Endothelial cell of umbilical vein (primary cell): ENCODE measurements around the gene METTL21C. TPM values are rescaled to one million over a fixed set of nuclear protein-coding genes. Genes with fewer than 3 reads are reported as not detected.

Experiments
- BruUV-seq: library from RNA; stranded (reverse); fragments of 400-500 nt; replicated peaks from 2 replicates; lab custom pipeline; 2021; lab: Mats Ljungman, UMichigan
- CTCF ChIA-PET: fragments of 300-600, 350-600 bp; sonication (Branson Sonifier 250); formaldehyde crosslinking; loops from one replicate; lab custom pipeline; 2021; ENCODE audit warnings: antibody characterized with exemption, inconsistent platforms; lab: Charles Lee
- POLR2A ChIA-PET: fragments of 300-600, 350-600 bp; sonication (Branson Sonifier 250); formaldehyde crosslinking; loops from one replicate; lab custom pipeline; 2021; ENCODE audit warnings: antibody characterized with exemption, inconsistent platforms; lab: Charles Lee
- DNase-seq: peaks from one replicate; pipeline ENCODE4 v3.0.0-alpha.2; 2011; ENCODE audit warnings: low read depth, low spot score
- FAIRE-seq: peaks from 2 replicates; lab custom pipeline; 2011; peaks lifted over from hg19 to GRCh38; lab: Jason Lieb, UNC
- H2AFZ ChIP-seq: 2 replicates; pipeline ENCODE4 v1.6.0; 2012; ENCODE audit warnings: low read depth, low read length, control low read depth, inconsistent platforms
- H3K27ac ChIP-seq: 2 replicates; pipeline ENCODE4 v1.5.1; 2011; ENCODE audit warnings: low read depth, mild to moderate bottlenecking, control low read depth, low read length, moderate library complexity; ENCODE audit not compliant: insufficient read depth
- H3K27me3 ChIP-seq, 2 experiments: 2 replicates each; pipeline versions ENCODE4 v1.6.0 to v1.6.1; 2011; ENCODE audit warnings: low read length in 2 of 2, mixed read lengths in 1 of 2; ENCODE audit not compliant: control insufficient read depth in 2 of 2, insufficient read depth in 2 of 2
- H3K36me3 ChIP-seq, 2 experiments: 2 replicates in 1 of 2; 3 replicates in 1 of 2; pipeline ENCODE4 v1.5.1; 2011; ENCODE audit warnings: low read length in 2 of 2, mild to moderate bottlenecking in 1 of 2, moderate library complexity in 1 of 2; ENCODE audit not compliant: control insufficient read depth in 2 of 2, insufficient read depth in 2 of 2; ENCODE audit errors: extremely low read depth in 1 of 2
- H3K4me1 ChIP-seq: 3 replicates; pipeline ENCODE4 v1.5.1; 2011; ENCODE audit warnings: mild to moderate bottlenecking, low read length; ENCODE audit not compliant: control insufficient read depth, insufficient read depth; ENCODE audit errors: extremely low read depth
- H3K4me2 ChIP-seq: 2 replicates; pipeline ENCODE4 v1.6.1; 2011; ENCODE audit warnings: low read length, control low read depth, mixed read lengths; ENCODE audit not compliant: insufficient read depth
- H3K4me3 ChIP-seq, 3 experiments: fragments of 200-600 bp in 1 of 3; sonication (generic), shearing (Covaris generic) in 1 of 3; replicated peaks in 1 of 3; 2 replicates each; pipeline ENCODE4 v1.5.1; 2011 to 2016; ENCODE audit warnings: control low read depth in 3 of 3, low read length in 3 of 3, mild to moderate bottlenecking in 2 of 3, inconsistent platforms in 1 of 3, low read depth in 1 of 3, moderate library complexity in 1 of 3; ENCODE audit not compliant: insufficient read depth in 1 of 3
- H3K79me2 ChIP-seq: 2 replicates; pipeline ENCODE4 v1.6.0; 2012; ENCODE audit warnings: low read length, inconsistent platforms; ENCODE audit not compliant: control insufficient read depth, insufficient read depth
- H3K9ac ChIP-seq: replicated peaks from 2 replicates; pipeline ENCODE3; 2011; ENCODE audit warnings: low read length, control low read depth; ENCODE audit not compliant: insufficient read depth; ENCODE audit errors: extremely low read depth
- H3K9me1 ChIP-seq: replicated peaks from 3 replicates; pipeline ENCODE4 v1.6.0; 2011; ENCODE audit warnings: mild to moderate bottlenecking, low read length; ENCODE audit not compliant: control insufficient read depth, insufficient read depth; ENCODE audit errors: extremely low read depth
- H3K9me3 ChIP-seq: replicated peaks from 2 replicates; pipeline ENCODE4 v1.5.1; 2012; ENCODE audit warnings: low read length, inconsistent platforms; ENCODE audit not compliant: control insufficient read depth, insufficient read depth
- H4K20me1 ChIP-seq: replicated peaks from 2 replicates; pipeline ENCODE3; 2011; ENCODE audit warnings: mild to moderate bottlenecking, low read length; ENCODE audit not compliant: control insufficient read depth, insufficient read depth; ENCODE audit errors: extremely low read depth
- CTCF ChIP-seq, 2 donors: IDR thresholded peaks; 1 replicate in 1 of 2; 2 replicates in 1 of 2; pipeline ENCODE4 v1.5.1; 2011; ENCODE audit warnings: low read length in 2 of 2, mild to moderate bottlenecking in 2 of 2, moderate library complexity in 2 of 2, control low read depth in 1 of 2, inconsistent platforms in 1 of 2, low read depth in 1 of 2; ENCODE audit not compliant: insufficient read depth in 1 of 2; ENCODE audit errors: extremely low read depth in 1 of 2
- EZH2 ChIP-seq: IDR thresholded peaks from 2 replicates; pipeline ENCODE4 v1.6.1; 2012; ENCODE audit warnings: borderline replicate concordance, low read depth, mild to moderate bottlenecking, moderate library complexity, low read length, inconsistent platforms; ENCODE audit not compliant: severe bottlenecking
- FOS ChIP-seq: IDR thresholded peaks from 2 replicates; pipeline ENCODE4 v1.6.1; 2011; ENCODE audit warnings: mild to moderate bottlenecking, low read length, moderate library complexity, borderline replicate concordance; ENCODE audit not compliant: insufficient read depth
- GATA2 ChIP-seq: IDR thresholded peaks from 2 replicates; pipeline ENCODE4 v1.7.0; 2011; ENCODE audit warnings: low read depth, mild to moderate bottlenecking, moderate library complexity, mixed read lengths, low read length; ENCODE audit not compliant: insufficient read length, insufficient read depth
- JUN ChIP-seq: IDR thresholded peaks from 2 replicates; pipeline ENCODE4 v1.6.1; 2011; ENCODE audit warnings: borderline replicate concordance, low read depth; ENCODE audit not compliant: insufficient read length, insufficient read depth
- MAX ChIP-seq: IDR thresholded peaks from 2 replicates; pipeline ENCODE4 v1.6.1; 2011; ENCODE audit not compliant: insufficient read depth, insufficient read length
- MYC ChIP-seq: IDR thresholded peaks from one replicate; pipeline ENCODE4 v1.6.1; 2011; ENCODE audit warnings: mild to moderate bottlenecking, low read depth, low read length
- POLR2A ChIP-seq: IDR thresholded peaks from 2 replicates; pipeline ENCODE4 v1.6.1; 2012; ENCODE audit warnings: low read depth, mild to moderate bottlenecking, control low read depth, low read length
- POLR2AphosphoS5 ChIP-seq: IDR thresholded peaks from 2 replicates; pipeline ENCODE4 v1.6.1; 2012; ENCODE audit warnings: low read depth, mild to moderate bottlenecking, control low read depth, low read length, moderate library complexity; ENCODE audit not compliant: insufficient read depth
- dilution Hi-C: fragments of 300-500 bp; cut with MboI; formaldehyde crosslinking; loops from one replicate; pipeline ENCODE4 v1.15.0; 2019; ENCODE audit warnings: low sequenced_read_pairs; ENCODE audit not compliant: extremely low pct_ligation_motif_present
- intact Hi-C: fragments of 100-400 bp; cut with micrococcal nuclease; formaldehyde crosslinking; loops from one replicate; pipeline ENCODE4 v1.10.0; 2022
- polyA plus RNA-seq, 4 experiments: library from polyadenylated mRNA; depleted of rRNA in 3 of 4; stranded (reverse) in 3 of 4; unstranded in 1 of 4; fragments of >200 nt; gene quantifications; 2 replicates each; pipeline versions ENCODE4 v1.2.1 to v1.2.3, GENCODE V29; 2011 to 2012; ENCODE audit warnings: missing spikeins in 1 of 4
- total RNA-seq: library from RNA; stranded (reverse); gene quantifications from 2 replicates; pipeline ENCODE4 v1.2.3, GENCODE V29; 2021

The METTL21C gene
- total and polyA plus RNA-seq, 2 donors (not counting 3 experiments of a cell fraction or from before 2014, with no cell fraction given) = not detected

- dilution Hi-C loops = no loop called here
- Histone ChIP-seq H3K36me3 (peaks cover 7 to 13% of the 10 kb centered on the region in 2 experiments), H3K9ac (no peak overlapping the region), H2AFZ (no peak overlapping the region), H3K79me2 (no peaks in the 10 kb centered on the region), H3K4me3 (no peak overlapping the region), H3K27me3 (no peaks in the 10 kb centered on the region), H3K27ac (no peak overlapping the region), H3K4me2 (no peak overlapping the region), H3K9me3 (no peaks in the 10 kb centered on the region), H3K4me1 (peaks cover 11% of the 10 kb centered on the region), H4K20me1 (no peaks in the 10 kb centered on the region), H3K9me1 (no peaks in the 10 kb centered on the region)
- no peak for FAIRE-seq
- TF ChIP-seq FOS = no peak
- no peak for TF ChIP-seq MYC
- no peak for TF ChIP-seq JUN
- no peak for TF ChIP-seq POLR2AphosphoS5
- no peak for TF ChIP-seq EZH2
- TF ChIP-seq MAX = no peak
- TF ChIP-seq POLR2A = no peak
- no peak for TF ChIP-seq GATA2
- no peak for TF ChIP-seq CTCF (IDR thresholded peaks at IDR 0.05; ENCODE audit: extremely low read depth in 1 of 2, insufficient read depth in 1 of 2, low read depth in 1 of 2, low read length in 2 of 2)
- ChIA-PET POLR2A (no interaction called here), CTCF (interaction anchor here (0.7 to 6.3 kb wide), 4 partner anchors 12 to 70 kb away, joined by 3 to 39 read pairs (median 4); no protein-coding TSS in a partner anchor)
- peak; percentile 13 for DNase-seq
- intact Hi-C loops = loop anchor here (5.0 kb wide), 1 partner anchor 193 kb away; the partner anchor contains the start of gene ERCC5
- BruUV-seq = no TSS peak
Observed at GRCh38 chr13:102654756-102655155, 40.1 kb downstream of the METTL21C start.
